ENCODE data around the gene DYNC1I2.

The DYNC1I2 gene

DNA sequence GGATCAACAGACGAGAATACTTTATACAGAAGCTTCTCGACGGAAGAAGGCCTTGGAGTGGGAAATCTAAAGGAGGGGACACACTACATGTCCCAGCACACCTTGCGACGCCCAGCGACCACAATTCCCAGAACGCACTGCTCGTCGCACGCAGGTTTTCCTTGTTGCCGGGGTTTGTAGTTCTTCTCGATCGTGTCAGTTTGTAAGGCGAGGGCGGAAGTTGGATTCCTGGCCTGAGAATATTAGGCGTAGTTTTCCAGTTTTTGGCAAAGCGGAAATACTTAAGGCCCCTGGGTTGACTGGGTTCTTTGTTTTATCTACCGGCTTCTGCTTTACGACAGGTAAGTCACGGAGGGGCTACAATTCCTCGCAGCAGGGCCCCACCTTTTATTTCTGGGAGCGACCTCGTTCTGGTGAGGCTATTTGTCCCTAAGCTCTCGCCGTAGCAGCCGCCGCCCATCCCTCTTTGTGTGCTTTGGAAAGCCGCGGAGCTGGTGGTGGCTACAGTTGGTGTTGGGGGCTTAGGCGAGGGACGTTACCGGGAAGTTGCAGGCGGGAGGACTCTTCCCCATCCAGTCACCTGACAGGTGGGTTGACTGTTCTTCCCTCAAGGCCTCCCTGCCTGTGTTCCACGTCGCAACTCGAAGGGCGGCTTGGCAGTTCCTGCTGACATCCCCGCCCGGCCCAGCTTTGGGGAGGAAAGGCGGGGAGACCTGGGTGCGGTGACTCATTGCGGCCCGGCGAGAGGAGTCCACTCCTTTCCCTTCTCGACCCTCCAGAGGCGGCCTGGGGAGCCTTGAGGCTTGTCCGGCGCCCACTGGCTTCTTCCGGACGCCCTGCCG is at the start of gene DYNC1I2:
TSS of gene DYNC1I2 (plus strand) at position 183 of the 842 bp plus-strand sequence. CDS start 2,687 bp downstream, outside the sequence.
- peak; percentile 99 for FAIRE-seq
- TF ChIP-seq POLR2A (IDR thresholded peaks at IDR 0.05; ENCODE audit: low read depth, low read length), result peak; percentile 77
- peak; percentile 67 for DNase-seq (ENCODE audit: insufficient read length, low spot score)

GRCh38 chr2:171651667-171652415 is 35.4 kb upstream of the DYNC1I2 start:
- FAIRE-seq, result no peak
- TF ChIP-seq POLR2A (IDR thresholded peaks at IDR 0.05; ENCODE audit: low read depth, low read length), result no peak

DNA sequence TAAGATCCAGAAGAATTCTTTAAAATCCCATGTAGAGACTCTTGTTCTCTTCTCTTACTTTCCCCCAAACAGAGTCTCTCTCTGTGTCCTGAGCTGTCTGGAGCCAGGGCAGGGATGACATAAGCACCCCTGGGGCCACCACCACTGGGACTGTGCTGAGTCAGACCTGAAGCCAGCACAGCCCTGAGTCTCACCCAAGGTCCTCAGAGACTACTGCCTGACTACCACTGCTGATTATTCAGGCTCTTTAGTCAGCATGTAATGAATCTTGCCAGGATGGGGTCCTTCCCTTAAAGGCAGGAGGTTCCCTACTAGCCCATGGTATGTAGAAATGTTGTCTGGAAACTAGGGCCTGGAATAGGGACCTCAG is 34.9 kb upstream of the DYNC1I2 start:
- FAIRE-seq (no peak), DNase-seq (ENCODE audit: insufficient read length, low spot score) (no peak)
- no peak for TF ChIP-seq POLR2A (IDR thresholded peaks at IDR 0.05; ENCODE audit: low read depth, low read length)

More at GRCh38 chr2:171651667-171652415, 35.4 kb upstream of the DYNC1I2 start:
- DNase-seq (ENCODE audit: insufficient read length, low spot score), result no peak

GRCh38 chr2:171655586-171655985 is 31.7 kb upstream of the DYNC1I2 start:
- DNase-seq (ENCODE audit: insufficient read length, low spot score), result no peak
- FAIRE-seq, result no peak
- no peak for TF ChIP-seq POLR2A (IDR thresholded peaks at IDR 0.05; ENCODE audit: low read depth, low read length)

DNA sequence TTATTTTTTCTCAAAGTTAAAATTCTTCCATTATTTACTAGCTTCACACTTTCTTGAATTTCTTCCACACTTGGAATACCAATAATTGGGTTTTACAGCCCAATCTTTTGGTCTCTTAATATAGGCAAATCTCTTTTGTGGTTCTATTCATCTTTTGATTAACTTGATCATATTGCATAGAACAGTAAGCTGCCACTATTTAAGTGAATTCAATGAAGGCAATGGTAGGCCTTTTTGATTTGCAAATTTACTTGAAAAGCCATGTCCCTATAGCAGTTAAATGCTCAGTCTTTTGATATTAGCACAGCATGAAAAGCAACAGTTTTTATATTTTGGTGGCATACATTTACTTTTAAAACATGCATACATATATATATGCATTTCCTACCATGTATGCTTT is 20.2 kb upstream of the DYNC1I2 start:
- no peak for TF ChIP-seq POLR2A (IDR thresholded peaks at IDR 0.05; ENCODE audit: low read depth, low read length)
- DNase-seq (ENCODE audit: insufficient read length, low spot score) (no peak), FAIRE-seq (no peak)

- no peak for FAIRE-seq
- TF ChIP-seq POLR2A (IDR thresholded peaks at IDR 0.05; ENCODE audit: low read depth, low read length), result no peak
These were observed 19.1 kb upstream of the DYNC1I2 start for GRCh38 chr2:171668183-171668582.

DNA sequence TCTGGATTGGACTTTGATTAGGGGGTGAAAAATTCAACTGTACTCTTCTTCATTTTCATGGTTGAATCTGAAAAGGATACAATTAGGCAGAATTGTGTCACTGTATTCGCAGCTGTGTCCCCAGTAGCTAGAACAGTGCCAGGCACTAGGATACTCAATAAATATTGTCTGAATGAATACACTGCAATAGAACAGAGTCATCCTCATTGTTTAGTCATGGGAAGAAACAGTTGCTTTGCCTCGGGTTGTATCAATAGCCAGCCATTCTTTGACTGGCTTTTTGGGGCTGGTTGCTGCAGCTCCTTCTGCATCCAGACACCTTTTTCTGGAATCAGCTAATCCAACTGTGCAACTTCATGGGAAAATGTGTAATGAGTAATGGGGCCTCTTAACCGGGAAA is 18.1 kb upstream of the DYNC1I2 start:
- DNase-seq (ENCODE audit: insufficient read length, low spot score) (no peak), FAIRE-seq (no peak)

More at GRCh38 chr2:171668183-171668582, 19.1 kb upstream of the DYNC1I2 start:
- DNase-seq (ENCODE audit: insufficient read length, low spot score), result no peak

GRCh38 chr2:171670655-171671054 is 16.6 kb upstream of the DYNC1I2 start:
- no peak for TF ChIP-seq POLR2A (IDR thresholded peaks at IDR 0.05; ENCODE audit: low read depth, low read length)
- no peak for FAIRE-seq
- DNase-seq (ENCODE audit: insufficient read length, low spot score), result no peak

More for the DNA sequence above, 18.1 kb upstream of the DYNC1I2 start:
- TF ChIP-seq POLR2A (IDR thresholded peaks at IDR 0.05; ENCODE audit: low read depth, low read length), result no peak

- DNase-seq (ENCODE audit: insufficient read length, low spot score) (no peak), FAIRE-seq (no peak)
These were observed 15.4 kb upstream of the DYNC1I2 start for GRCh38 chr2:171671867-171672266.

DNA sequence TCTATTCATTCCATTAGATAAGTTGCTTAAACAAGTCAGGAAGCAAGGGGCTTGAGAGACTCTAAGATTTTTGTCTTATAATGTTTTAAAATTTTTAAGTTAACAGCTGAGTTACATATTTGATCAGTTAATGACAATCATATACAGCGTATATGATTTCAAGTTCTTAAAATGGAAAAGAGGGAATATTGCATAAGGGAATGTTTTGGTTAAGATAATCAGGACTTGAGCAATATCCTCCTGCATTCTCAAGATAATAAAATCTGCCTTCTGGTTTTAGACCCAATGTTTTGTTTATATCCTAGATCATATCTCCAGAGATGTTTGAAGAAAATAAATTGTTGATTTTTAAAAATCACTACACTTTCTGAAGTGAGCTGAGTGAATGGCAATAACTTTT is 13.4 kb upstream of the DYNC1I2 start:
- FAIRE-seq (no peak), DNase-seq (ENCODE audit: insufficient read length, low spot score) (no peak)
- no peak for TF ChIP-seq POLR2A (IDR thresholded peaks at IDR 0.05; ENCODE audit: low read depth, low read length)

More at GRCh38 chr2:171671867-171672266, 15.4 kb upstream of the DYNC1I2 start:
- TF ChIP-seq POLR2A (IDR thresholded peaks at IDR 0.05; ENCODE audit: low read depth, low read length), result no peak

DNA sequence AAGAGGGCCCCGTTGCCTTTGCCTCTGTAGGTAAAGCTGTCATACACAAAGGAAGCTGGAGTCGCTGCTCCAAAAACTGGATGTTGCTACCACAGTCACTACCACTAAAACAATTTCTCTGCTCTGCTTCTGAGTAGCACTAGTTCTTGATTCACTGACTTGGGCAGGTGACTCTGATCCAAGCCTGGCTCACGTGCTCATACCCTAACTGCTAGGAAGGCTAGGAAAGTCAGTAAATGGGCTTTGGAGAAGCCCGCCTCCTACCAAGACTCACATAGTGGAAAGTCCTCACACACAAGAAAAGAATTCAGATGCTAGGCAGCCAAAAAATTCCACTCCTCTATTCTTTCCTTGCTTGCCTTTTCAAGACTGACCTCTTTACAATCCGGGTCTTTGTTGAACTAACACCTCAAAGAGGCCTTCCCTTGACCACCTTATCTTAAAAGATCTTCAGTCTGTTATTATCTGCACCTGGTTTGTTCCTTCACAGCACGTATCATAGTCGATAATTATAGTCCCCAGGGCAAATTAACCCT is 11.4 kb upstream of the DYNC1I2 start:
- FAIRE-seq, result no peak
- no peak for TF ChIP-seq POLR2A (IDR thresholded peaks at IDR 0.05; ENCODE audit: low read depth, low read length)
- no peak for DNase-seq (ENCODE audit: insufficient read length, low spot score)

GRCh38 chr2:171678619-171679018 is 8.7 kb upstream of the DYNC1I2 start:
- no peak for TF ChIP-seq POLR2A (IDR thresholded peaks at IDR 0.05; ENCODE audit: low read depth, low read length)
- FAIRE-seq, result no peak

DNA sequence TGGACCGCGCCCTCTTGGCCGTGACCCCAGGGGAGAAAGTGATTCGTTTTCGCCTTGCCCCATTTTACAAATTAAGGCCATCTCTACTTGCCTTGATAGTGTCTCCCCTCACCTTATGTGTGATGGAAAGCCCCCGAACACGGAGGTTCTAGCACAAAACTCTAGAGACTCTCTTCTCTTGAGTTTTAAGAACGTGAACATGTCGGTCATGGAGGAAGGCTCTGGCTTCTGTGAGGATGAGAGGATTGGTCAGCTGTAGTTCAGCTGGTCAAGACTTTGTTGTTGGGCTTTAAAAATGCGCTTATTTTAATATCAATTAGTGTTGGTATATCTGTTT is 828 bp downstream of the DYNC1I2 start:
- FAIRE-seq (no peak), DNase-seq (ENCODE audit: insufficient read length, low spot score) (no peak)
- TF ChIP-seq POLR2A (IDR thresholded peaks at IDR 0.05; ENCODE audit: low read depth, low read length), result no peak

More at GRCh38 chr2:171678619-171679018, 8.7 kb upstream of the DYNC1I2 start:
- no peak for DNase-seq (ENCODE audit: insufficient read length, low spot score)

GRCh38 chr2:171692331-171692730 is 5.1 kb downstream of the DYNC1I2 start:
- FAIRE-seq (peak; percentile 6), DNase-seq (ENCODE audit: insufficient read length, low spot score) (no peak)
- TF ChIP-seq POLR2A (IDR thresholded peaks at IDR 0.05; ENCODE audit: low read depth, low read length), result no peak

Data from H54 (cell line).